LoVo (cell line): ENCODE data around the gene ABCA12.

ENCODE experiments used
- DNase-seq: peaks from one replicate; pipeline ENCODE4 v3.0.0-alpha.2; 2016; ENCODE audit warnings: low spot score

Gene ABCA12

DNA sequence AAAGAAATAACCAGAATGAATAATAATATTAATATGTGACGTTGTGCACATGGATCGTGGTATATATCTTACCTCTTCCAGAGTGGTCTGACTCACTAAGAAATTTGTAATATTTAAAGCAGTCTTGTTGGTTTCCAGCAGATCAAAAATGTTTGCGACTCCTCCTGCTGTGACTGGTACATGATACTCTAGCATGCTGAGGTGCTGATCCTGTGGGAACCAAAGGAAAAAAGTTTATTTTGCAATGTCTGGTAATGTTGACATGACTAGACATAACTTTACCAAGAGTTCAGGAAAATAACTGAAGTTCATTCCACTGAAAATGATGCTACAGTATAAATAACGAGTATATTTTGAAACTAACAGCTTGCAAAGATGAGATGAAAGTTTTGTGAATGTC lies 204.4 kb downstream of the ABCA12 start:
- DNase-seq = no peak

DNA sequence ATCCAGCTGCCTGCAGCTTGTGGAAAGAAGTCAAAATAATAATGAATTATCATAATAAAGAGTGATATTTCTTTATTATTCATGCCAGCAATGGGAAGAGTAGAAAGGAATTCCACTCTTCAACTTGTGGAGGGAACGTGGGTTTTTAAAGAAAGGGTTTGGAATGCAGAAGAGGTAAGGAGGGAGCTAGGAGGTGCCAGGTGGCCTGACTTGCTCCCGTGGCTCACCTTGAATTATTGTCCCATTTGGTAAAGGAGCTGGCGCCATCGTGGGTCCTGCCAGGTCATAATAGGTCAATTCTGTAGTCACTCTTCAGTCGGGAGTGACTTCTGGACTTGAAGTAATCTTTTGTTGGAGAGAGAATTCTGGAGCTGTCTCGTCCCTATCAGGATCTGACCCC lies 233.8 kb downstream of the ABCA12 start:
- DNase-seq = no peak

DNA sequence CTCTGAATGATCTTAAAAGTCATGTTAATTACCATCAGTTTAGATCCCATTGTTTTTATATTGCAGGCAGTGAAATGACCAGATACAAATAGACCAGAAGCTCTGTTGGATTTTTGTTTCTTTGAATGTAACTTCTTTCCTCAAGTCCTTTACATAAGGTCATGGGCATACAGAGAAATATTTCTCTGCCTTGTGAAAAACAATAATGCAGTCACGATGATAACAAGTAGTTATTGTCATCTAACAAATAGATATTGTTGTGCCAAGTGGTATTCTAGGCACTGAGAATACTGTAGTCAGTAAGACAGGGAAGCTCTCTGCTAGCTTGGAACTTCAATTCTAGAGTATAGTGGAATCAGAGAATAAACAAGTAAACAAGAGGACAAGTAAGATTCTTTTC lies 234.2 kb downstream of the ABCA12 start:
- no peak for DNase-seq

DNA sequence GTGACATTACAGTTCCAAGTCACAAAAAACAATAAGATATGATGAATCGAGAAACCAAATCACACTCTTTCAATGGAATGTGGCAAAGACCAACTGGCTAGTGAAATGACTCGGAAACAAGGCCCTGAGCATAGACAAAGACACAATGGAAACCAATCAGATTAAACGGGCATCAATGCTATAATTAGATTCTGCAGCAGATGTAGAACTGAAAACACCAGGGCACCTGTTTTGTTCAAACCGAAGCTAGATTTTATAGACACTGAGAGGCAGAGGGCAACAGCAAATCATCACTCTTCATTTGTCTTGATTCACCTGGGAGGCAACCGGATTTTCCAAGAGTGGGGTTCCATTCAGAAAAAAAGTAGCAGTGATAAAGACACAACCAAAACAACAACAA lies 236.1 kb downstream of the ABCA12 start:
- no peak for DNase-seq

GRCh38 chr2:214899751-214900150 lies 238.7 kb downstream of the ABCA12 start:
- DNase-seq = no peak

DNA sequence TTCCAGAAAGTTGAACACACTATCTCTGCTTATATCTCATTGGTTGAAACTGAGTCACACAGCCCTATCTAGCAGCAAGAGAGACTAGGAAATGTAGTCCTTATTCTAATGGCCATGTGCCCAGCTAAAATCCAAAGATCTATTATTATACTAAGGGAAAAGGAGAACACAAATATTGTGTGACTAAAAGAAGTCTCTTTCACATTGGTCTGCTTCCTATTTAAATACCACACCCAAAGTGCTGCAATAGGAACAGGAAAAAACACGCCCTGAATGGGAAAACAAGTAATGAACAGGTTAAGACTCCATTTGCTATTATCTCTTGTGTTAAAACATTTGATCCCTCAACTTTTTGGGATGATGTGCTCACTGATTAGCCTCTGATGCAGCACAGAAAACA lies 242.2 kb downstream of the ABCA12 start:
- no peak for DNase-seq

DNA sequence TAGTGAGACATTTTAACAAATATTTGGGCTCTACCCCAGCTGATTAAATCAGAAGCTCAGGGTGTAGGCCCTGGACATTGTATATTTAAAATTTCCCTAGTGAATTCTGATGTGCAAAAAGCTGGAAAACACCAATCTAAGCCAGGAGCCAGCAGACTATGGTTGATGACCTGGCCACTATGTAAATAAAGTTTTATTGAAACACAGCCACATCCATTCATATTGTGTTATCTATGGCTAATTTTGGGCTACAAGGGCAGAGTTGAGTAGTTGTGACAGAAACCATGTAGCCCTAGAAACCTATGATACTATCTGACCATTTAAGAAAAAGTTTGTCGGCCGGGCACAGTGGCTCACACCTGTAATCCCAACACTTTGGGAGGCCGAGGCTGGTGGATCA lies 243.0 kb downstream of the ABCA12 start:
- no peak for DNase-seq

- no peak for DNase-seq
Observed at GRCh38 chr2:214889301-214889700, 249.1 kb downstream of the ABCA12 start.

GRCh38 chr2:214881647-214882202 lies 256.7 kb downstream of the ABCA12 start:
- no peak for DNase-seq
